ENCODE results near the gene KLK13. TPM values are rescaled to one million over a fixed set of nuclear protein-coding genes. Genes with fewer than 3 reads are reported as not detected.

KLK13 gene
- total and polyA plus RNA-seq, 2 of the 13 experiments (the other 11 are each of a cell fraction or from before 2014, with no cell fraction given) = 0.09 TPM; not detected in 1

DNA sequence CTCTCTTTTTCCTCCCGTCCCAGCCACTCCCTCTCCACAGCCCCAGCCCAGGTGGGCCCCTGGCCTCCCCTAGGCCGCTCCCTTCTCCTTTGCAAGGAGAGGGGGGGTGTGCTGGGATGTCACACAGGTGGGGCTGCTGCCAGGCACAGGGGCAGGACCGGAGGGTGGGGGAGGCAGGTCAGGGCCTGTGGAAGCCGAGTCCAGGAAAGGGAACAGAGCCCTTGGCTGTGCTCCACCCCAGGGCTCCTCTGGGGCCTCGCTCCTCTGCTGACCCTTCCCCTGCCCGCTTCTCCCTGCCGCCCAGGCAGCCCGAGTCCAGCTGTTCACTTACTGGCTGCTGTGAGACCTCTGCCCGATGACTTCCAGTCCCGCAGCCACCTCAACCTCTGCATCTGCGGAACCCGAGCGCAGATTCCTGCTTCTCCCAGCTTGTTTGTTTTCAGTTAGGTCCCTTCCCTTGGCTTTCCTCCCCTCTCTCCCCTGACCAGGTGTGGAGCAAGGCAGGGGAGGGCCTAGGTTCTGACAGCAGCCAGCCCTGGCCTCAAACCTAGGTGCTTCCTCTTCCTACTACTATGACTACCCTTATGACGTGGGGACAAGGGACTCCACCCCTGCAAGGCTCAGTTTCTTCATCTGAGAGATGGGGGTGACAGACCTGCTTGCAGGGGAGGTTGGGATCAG lies 37.6 kb downstream of the KLK13 start:
- in situ Hi-C loops (cut with HindIII; ENCODE audit: extremely low pct_ligation_motif_present, low pct_unique_long_range_greater_than_20kb) (no loop called here), intact Hi-C loops (cut with micrococcal nuclease; ENCODE audit: unreplicated experiment) (no loop called here)
- no peak for DNase-seq (ENCODE audit: low spot score)
- under 1% methylated on average over 9 of the region's 14 CpGs for WGBS (ENCODE audit: low lambda C conversion rate)
- Histone ChIP-seq H3K4me2 (ENCODE audit: low read depth, low read length) (no peak overlapping the region), H4K20me1 (ENCODE audit: insufficient read depth, low read length) (no peaks in the 10 kb centered on the region), H3K4me3 (replicated peaks in 1 of 3; ENCODE audit: insufficient read depth in 1 of 3, low read depth in 2 of 3, low read length in 3 of 3) (no peak overlapping the region), H2AFZ (ENCODE audit: low read length) (no peak overlapping the region), H3K27me3 (ENCODE audit: control insufficient read depth in 1 of 2, insufficient read depth in 2 of 2, low read length in 2 of 2) (peaks cover 14 to 47% of the 10 kb centered on the region in 2 experiments; a peak in 4 of 5 replicates), H3K9ac (ENCODE audit: insufficient read depth, low read depth, low read length) (no peak overlapping the region), H3K9me3 (ENCODE audit: low read length) (no peaks in the 10 kb centered on the region), H3K79me2 (ENCODE audit: insufficient read depth, low read length) (no peaks in the 10 kb centered on the region), H3K4me1 (ENCODE audit: insufficient read depth, low read length) (no peaks in the 10 kb centered on the region), H3K27ac (ENCODE audit: extremely low read length, insufficient read depth, low read length) (no peak overlapping the region), H3K36me3 (replicated peaks in 1 of 2; ENCODE audit: control insufficient read depth in 1 of 2, insufficient read depth in 2 of 2, low read length in 2 of 2) (no peaks in the 10 kb centered on the region)
- POLR2A ChIA-PET = no interaction called here
- no peak for ATAC-seq
- CTCF ChIA-PET (ENCODE audit: low intra/inter-chr PET ratio, low total read pairs) = no interaction called here
- no TSS peak for BruUV-seq (replicated peaks)
- no peak for FAIRE-seq
- TF ChIP-seq GPBP1L1 (CRISPR knock-in tag; IDR thresholded peaks at IDR 0.05) (no peak), SRSF1 (optimal IDR thresholded peaks at IDR 0.05; ENCODE audit: low read depth, low read length) (no peak), KLF16 (CRISPR knock-in tag; IDR thresholded peaks at IDR 0.05) (no peak), NFRKB (IDR thresholded peaks at IDR 0.05) (no peak), ZNF326 (CRISPR knock-in tag; IDR thresholded peaks at IDR 0.05; ENCODE audit: borderline replicate concordance) (no peak), MTA1 (CRISPR knock-in tag; IDR thresholded peaks at IDR 0.05; ENCODE audit: borderline replicate concordance) (no peak), ZNF713 (CRISPR knock-in tag; IDR thresholded peaks at IDR 0.05) (no peak), PHF20 (CRISPR knock-in tag; IDR thresholded peaks at IDR 0.05) (no peak), SALL1 (CRISPR knock-in tag; IDR thresholded peaks at IDR 0.05) (no peak), ZNF614 (CRISPR knock-in tag; IDR thresholded peaks at IDR 0.05; ENCODE audit: borderline replicate concordance) (no peak), ZNF879 (CRISPR knock-in tag; IDR thresholded peaks at IDR 0.05) (no peak), POLR2AphosphoS2 (IDR thresholded peaks at IDR 0.05; ENCODE audit: low read depth, low read length) (no peak)
- TF ChIP-seq, protein P1, sequence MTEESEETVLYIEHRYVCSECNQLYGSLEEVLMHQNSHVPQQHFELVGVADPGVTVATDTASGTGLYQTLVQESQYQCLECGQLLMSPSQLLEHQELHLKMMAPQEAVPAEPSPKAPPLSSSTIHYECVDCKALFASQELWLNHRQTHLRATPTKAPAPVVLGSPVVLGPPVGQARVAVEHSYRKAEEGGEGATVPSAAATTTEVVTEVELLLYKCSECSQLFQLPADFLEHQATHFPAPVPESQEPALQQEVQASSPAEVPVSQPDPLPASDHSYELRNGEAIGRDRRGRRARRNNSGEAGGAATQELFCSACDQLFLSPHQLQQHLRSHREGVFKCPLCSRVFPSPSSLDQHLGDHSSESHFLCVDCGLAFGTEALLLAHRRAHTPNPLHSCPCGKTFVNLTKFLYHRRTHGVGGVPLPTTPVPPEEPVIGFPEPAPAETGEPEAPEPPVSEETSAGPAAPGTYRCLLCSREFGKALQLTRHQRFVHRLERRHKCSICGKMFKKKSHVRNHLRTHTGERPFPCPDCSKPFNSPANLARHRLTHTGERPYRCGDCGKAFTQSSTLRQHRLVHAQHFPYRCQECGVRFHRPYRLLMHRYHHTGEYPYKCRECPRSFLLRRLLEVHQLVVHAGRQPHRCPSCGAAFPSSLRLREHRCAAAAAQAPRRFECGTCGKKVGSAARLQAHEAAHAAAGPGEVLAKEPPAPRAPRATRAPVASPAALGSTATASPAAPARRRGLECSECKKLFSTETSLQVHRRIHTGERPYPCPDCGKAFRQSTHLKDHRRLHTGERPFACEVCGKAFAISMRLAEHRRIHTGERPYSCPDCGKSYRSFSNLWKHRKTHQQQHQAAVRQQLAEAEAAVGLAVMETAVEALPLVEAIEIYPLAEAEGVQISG (CRISPR knock-in tag; IDR thresholded peaks at IDR 0.05) = no peak
- TF ChIP-seq, protein P2, sequence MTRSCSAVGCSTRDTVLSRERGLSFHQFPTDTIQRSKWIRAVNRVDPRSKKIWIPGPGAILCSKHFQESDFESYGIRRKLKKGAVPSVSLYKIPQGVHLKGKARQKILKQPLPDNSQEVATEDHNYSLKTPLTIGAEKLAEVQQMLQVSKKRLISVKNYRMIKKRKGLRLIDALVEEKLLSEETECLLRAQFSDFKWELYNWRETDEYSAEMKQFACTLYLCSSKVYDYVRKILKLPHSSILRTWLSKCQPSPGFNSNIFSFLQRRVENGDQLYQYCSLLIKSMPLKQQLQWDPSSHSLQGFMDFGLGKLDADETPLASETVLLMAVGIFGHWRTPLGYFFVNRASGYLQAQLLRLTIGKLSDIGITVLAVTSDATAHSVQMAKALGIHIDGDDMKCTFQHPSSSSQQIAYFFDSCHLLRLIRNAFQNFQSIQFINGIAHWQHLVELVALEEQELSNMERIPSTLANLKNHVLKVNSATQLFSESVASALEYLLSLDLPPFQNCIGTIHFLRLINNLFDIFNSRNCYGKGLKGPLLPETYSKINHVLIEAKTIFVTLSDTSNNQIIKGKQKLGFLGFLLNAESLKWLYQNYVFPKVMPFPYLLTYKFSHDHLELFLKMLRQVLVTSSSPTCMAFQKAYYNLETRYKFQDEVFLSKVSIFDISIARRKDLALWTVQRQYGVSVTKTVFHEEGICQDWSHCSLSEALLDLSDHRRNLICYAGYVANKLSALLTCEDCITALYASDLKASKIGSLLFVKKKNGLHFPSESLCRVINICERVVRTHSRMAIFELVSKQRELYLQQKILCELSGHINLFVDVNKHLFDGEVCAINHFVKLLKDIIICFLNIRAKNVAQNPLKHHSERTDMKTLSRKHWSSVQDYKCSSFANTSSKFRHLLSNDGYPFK (CRISPR knock-in tag; IDR thresholded peaks at IDR 0.05; ENCODE audit: borderline replicate concordance) = no peak
